ENCODE measurements around the gene FRMD4B. TPM values are rescaled to one million over a fixed set of nuclear protein-coding genes. Genes with fewer than 3 reads are reported as not detected.

Gene FRMD4B
- total RNA-seq, 4 donors from 2014 or later, result 15.5 to 36.7 (median 26.0) TPM

DNA sequence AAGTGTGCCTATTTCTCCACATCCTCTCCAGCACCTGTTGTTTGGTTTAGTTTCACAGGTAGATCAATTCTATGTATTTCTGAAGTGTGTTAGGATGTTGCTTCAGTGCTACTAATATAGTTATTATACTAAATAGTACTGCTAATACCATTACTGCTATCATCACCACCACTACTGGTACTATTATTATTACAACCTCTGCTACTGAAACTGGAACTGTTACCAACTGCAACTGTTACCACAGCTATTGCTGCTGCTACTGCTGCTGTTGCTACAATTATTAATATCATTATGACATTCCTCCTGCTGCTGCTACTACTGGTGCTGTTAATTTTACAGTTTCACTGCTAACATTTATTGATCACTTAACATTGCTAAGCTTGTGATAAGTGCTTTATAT is 255.2 kb downstream of the FRMD4B start:
- no peaks in the 10 kb centered on the region for H3K4me1 ChIP-seq
- in situ Hi-C loops (cut with MboI; ENCODE audit: low pct_ligation_motif_present in 1 of 4, low pct_unique_long_range_greater_than_20kb in 1 of 4, low sequenced_read_pairs in 3 of 4), result loop anchor here in 1 of 4 donors (25.0 kb wide), 1 partner anchor 807 kb away; no protein-coding TSS in a partner anchor
- TF ChIP-seq EP300 (IDR thresholded peaks at IDR 0.05; ENCODE audit: low read depth) (no peak), POLR2A (IDR thresholded peaks at IDR 0.05) (no peak), POLR2AphosphoS5 (IDR thresholded peaks at IDR 0.05) (no peak)
- TF ChIP-seq, protein P1, sequence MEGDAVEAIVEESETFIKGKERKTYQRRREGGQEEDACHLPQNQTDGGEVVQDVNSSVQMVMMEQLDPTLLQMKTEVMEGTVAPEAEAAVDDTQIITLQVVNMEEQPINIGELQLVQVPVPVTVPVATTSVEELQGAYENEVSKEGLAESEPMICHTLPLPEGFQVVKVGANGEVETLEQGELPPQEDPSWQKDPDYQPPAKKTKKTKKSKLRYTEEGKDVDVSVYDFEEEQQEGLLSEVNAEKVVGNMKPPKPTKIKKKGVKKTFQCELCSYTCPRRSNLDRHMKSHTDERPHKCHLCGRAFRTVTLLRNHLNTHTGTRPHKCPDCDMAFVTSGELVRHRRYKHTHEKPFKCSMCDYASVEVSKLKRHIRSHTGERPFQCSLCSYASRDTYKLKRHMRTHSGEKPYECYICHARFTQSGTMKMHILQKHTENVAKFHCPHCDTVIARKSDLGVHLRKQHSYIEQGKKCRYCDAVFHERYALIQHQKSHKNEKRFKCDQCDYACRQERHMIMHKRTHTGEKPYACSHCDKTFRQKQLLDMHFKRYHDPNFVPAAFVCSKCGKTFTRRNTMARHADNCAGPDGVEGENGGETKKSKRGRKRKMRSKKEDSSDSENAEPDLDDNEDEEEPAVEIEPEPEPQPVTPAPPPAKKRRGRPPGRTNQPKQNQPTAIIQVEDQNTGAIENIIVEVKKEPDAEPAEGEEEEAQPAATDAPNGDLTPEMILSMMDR (IDR thresholded peaks at IDR 0.05), result no peak
- intact Hi-C loops (cut with DNase I; ENCODE audit: low total_unique reads), result no loop called here
- H3K27me3 ChIP-seq, result no peaks in the 10 kb centered on the region
- H3K4me3 ChIP-seq, result no peak overlapping the region
- no peaks in the 10 kb centered on the region for H3K36me3 ChIP-seq
- no peak for DNase-seq
- no peak overlapping the region for H3K27ac ChIP-seq
- H3K9me3 ChIP-seq, result no peaks in the 10 kb centered on the region

DNA sequence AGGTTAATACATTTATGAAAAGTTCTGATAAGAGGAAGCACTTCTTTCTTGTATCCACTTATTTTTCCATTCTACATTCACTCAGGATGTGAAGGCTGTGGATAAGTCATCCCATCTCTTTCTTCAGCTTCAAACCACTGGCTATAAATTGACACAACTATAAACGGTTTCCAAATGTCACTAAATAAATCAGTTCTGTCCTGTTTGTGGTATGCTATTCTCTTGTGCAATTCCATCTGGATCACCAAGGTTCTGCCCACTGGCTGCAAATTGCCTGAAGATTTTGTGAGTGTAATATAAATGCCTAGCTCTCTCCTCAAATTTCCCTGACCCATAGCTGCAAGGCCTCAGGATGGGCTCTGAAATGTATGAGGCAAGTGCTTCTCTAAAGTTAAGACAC is 256.4 kb downstream of the FRMD4B start:
- TF ChIP-seq POLR2A (IDR thresholded peaks at IDR 0.05) (no peak), EP300 (IDR thresholded peaks at IDR 0.05; ENCODE audit: low read depth) (no peak), POLR2AphosphoS5 (IDR thresholded peaks at IDR 0.05) (no peak)
- TF ChIP-seq, protein P1 (IDR thresholded peaks at IDR 0.05), result no peak

GRCh38 chr3:69128509-69128908 is 257.4 kb downstream of the FRMD4B start:
- H3K27me3 ChIP-seq, result no peaks in the 10 kb centered on the region
- H3K4me1 ChIP-seq, result no peaks in the 10 kb centered on the region
- in situ Hi-C loops (cut with MboI; ENCODE audit: low pct_ligation_motif_present in 1 of 4, low pct_unique_long_range_greater_than_20kb in 1 of 4, low sequenced_read_pairs in 3 of 4) (loop anchor here in 1 of 4 donors (25.0 kb wide), 1 partner anchor 809 kb away; no protein-coding TSS in a partner anchor), intact Hi-C loops (cut with DNase I; ENCODE audit: low total_unique reads) (no loop called here)
- no peak for DNase-seq
- H3K36me3 ChIP-seq, result no peaks in the 10 kb centered on the region
- no peaks in the 10 kb centered on the region for H3K9me3 ChIP-seq
- no peak overlapping the region for H3K4me3 ChIP-seq
- no peak for TF ChIP-seq POLR2AphosphoS5 (IDR thresholded peaks at IDR 0.05)
- no peak for TF ChIP-seq EP300 (IDR thresholded peaks at IDR 0.05; ENCODE audit: low read depth)
- no peak for TF ChIP-seq POLR2A (IDR thresholded peaks at IDR 0.05)
- TF ChIP-seq, protein P1 (IDR thresholded peaks at IDR 0.05), result no peak
- no peak overlapping the region for H3K27ac ChIP-seq

More for the DNA sequence above, 256.4 kb downstream of the FRMD4B start:
- in situ Hi-C loops (cut with MboI; ENCODE audit: low pct_ligation_motif_present in 1 of 4, low pct_unique_long_range_greater_than_20kb in 1 of 4, low sequenced_read_pairs in 3 of 4) (loop anchor here in 1 of 4 donors (25.0 kb wide), 1 partner anchor 808 kb away; no protein-coding TSS in a partner anchor), intact Hi-C loops (cut with DNase I; ENCODE audit: low total_unique reads) (no loop called here)
- H3K4me1 ChIP-seq, result no peaks in the 10 kb centered on the region
- no peak overlapping the region for H3K4me3 ChIP-seq
- no peak for DNase-seq
- H3K27me3 ChIP-seq, result no peaks in the 10 kb centered on the region
- no peaks in the 10 kb centered on the region for H3K36me3 ChIP-seq
- WGBS, 2 donors (ENCODE audit: low coverage in 1 of 2), result 22 to 43% methylated on average over 1 of the region's 1 CpG
- no peaks in the 10 kb centered on the region for H3K9me3 ChIP-seq
- H3K27ac ChIP-seq, result no peak overlapping the region

DNA sequence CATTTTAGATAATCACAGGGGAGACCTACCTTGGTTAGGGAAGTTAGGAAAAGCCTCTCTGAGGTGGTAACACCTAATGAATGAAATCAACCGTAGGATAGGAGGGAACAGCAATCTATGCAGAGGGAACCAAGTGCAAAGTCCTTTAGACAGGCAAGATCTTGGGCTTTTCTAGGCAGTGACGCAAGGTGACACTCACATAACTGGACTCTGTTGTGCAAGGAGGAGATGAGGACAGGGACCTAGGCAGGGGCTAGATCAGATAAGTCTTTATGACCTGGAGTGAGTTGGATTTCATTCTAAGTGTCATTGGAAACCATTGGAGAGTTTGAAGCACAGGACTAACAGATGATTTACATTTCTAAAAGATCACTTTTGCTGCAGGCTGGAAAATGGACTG is 258.9 kb downstream of the FRMD4B start:
- Histone ChIP-seq H3K4me1 (no peaks in the 10 kb centered on the region), H3K27me3 (no peaks in the 10 kb centered on the region), H3K27ac (no peak overlapping the region), H3K4me3 (no peak overlapping the region), H3K9me3 (no peaks in the 10 kb centered on the region), H3K36me3 (no peaks in the 10 kb centered on the region)
- no peak for DNase-seq
- WGBS, 2 donors (ENCODE audit: low coverage in 1 of 2), result 85 to 100% methylated on average over 1 to 2 of the region's 2 CpGs
- intact Hi-C loops (cut with DNase I; ENCODE audit: low total_unique reads) (no loop called here), in situ Hi-C loops (cut with MboI; ENCODE audit: low pct_ligation_motif_present in 1 of 4, low pct_unique_long_range_greater_than_20kb in 1 of 4, low sequenced_read_pairs in 3 of 4) (loop anchor here in 1 of 4 donors (25.0 kb wide), 1 partner anchor 810 kb away; no protein-coding TSS in a partner anchor)
- no peak for TF ChIP-seq EP300 (IDR thresholded peaks at IDR 0.05; ENCODE audit: low read depth)
- TF ChIP-seq POLR2AphosphoS5 (IDR thresholded peaks at IDR 0.05), result no peak
- TF ChIP-seq POLR2A (IDR thresholded peaks at IDR 0.05), result no peak
- TF ChIP-seq, protein P1 (IDR thresholded peaks at IDR 0.05), result no peak

Data from transverse colon (tissue), 4 donors.